DMS114 treated with DMSO at 0.1 percent for 48 hours (cell line): ENCODE data around the gene CCDC90B.
"Not testable (repeated sequence)": the region's sequence is repeated elsewhere in the genome, so short reads cannot be mapped to it uniquely, and the experiment has no call there.

ENCODE experiments used
- DNase-seq: peaks from one replicate; lab custom pipeline; 2025; ENCODE audit not compliant: unreplicated experiment; lab: John Stamatoyannopoulos, UW

The CCDC90B gene, protein sequence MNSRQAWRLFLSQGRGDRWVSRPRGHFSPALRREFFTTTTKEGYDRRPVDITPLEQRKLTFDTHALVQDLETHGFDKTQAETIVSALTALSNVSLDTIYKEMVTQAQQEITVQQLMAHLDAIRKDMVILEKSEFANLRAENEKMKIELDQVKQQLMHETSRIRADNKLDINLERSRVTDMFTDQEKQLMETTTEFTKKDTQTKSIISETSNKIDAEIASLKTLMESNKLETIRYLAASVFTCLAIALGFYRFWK

GRCh38 chr11:83285771-83286528 lies at the start of gene CCDC90B:
CCDC90B (minus strand) TSS chr11:83286367; CDS start chr11:83285972, 395 bp downstream.
- peak; percentile 90 for DNase-seq

DNA sequence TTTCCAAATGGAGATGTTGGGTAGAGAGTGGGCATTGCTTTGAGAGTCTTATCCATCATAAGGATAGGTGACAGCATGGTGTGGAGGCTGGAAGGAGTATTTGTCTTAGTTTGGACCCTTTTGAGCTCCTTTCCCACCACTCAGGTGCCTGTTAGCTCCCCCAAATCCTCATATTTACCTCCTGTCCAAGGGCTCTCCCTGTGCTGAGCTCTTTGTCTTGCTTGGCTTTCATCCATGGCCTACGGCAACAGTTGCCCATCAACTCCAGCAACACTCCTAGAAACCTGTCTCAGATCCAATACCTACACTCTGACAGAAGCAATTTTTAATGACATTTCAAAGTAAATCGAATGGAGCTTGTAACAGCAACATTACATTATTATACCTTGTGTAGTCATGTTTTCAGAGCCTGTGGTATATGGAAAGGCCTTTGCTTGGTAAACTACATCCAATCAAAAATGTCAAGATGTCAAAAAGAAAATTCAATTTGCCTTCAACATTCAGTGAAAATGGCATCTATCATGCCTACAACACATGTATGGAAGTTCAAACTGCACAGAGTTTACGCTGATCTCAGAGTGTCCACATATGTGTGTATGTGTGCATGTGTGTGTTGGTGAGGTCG lies 49.4 kb upstream of the CCDC90B start:
- no peak for DNase-seq

DNA sequence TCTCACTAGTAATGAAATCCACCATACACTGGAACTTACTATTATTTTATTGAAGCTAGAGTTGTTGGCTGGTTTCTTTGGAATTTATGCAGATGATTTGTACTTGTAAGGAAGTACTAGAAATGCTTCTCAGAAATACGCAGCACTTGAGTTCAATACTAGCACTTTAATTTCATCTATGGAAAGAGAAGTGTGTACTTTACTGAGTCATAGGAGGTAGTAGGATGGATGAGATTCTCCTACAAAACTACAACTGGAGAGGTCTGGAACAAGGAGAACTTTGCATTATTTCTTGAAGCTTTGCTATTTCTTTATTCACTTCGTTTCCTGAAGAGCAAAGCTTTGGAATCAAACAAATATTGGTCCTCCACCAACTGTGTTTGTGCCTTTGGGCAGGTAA lies 44.1 kb upstream of the CCDC90B start:
- no peak for DNase-seq

DNA sequence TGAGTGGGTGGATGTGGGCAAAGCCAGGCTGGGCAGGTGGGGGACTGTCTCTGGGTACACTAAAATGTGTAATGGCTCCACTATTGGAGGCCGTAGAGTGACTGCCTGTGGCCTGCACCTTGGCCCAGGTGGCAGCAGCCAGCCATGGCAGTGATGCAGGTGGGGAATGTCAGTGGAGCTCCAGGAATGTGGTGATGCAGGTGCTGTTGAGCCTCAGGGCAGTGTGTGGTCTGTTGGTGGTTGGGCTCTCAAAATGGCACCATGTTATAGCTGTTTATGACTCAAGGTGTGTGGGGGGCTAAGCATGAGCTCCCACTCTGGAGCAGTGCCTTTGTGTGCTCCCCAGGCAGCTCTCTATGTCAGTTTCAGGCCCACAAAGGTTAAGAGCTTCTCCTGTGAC lies 40.2 kb upstream of the CCDC90B start:
- DNase-seq = no peak

GRCh38 chr11:83319346-83319745 lies 33.2 kb upstream of the CCDC90B start:
- no peak for DNase-seq

- no peak for DNase-seq
Observed at GRCh38 chr11:83318931-83319330, 32.8 kb upstream of the CCDC90B start.

- no peak for DNase-seq
Observed at GRCh38 chr11:83317757-83318690, 31.9 kb upstream of the CCDC90B start.

GRCh38 chr11:83316897-83317268 lies 30.7 kb upstream of the CCDC90B start:
- not testable (repeated sequence) for DNase-seq

DNA sequence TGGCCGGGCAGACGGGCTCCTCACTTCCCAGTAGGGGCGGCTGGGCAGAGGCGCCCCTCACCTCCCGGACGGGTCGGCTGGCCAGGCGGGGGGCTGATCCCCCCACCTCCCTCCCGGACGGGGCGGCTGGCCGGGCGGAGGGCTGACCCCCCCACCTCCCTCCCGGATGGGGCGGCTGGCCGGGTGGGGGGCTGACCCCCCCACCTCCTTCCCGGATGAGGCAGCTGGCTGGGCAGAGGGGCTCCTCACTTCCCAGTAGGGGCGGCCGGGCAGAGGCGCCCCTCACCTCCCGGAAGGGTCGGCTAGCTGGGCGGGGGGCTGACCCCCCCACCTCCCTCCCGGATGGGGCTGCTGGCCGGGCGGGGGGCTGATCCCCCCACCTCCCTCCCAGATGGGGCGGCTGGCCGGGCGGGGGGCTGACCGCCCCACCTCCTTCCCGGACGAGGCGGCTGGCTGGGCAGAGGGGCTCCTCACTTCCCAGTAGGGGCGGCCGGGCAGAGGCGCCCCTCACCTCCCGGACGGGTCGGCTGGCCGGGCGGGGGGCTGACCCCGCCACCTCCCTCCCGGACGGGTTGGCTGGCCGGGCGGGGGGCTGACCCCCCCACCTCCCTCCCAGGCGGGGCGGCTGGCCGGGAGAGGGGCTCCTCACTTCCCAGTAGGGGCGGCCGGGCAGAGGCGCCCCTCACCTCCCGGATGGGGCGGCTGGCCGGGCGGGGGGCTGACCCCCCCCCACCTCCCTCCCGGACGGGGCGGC lies 30.2 kb upstream of the CCDC90B start:
- DNase-seq = not testable (repeated sequence)

DNA sequence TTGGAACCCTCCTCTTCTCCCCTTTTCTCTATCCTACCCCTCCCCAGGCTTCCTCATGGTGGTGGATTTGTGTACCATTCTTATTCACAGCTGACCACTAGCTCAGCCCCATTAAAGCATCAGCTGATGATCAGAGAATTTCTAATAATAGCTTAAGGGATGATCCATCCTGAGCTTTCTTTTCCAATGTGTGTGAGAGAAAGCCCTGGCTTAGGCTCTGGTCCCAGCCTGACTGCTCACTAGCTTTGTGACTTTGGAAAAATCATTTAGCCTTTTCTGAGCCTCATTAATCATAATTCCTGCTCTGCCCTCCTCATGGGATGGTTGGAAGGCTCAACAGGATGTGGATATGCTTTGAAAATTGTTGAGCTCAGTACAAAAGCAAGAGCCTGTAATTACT lies 26.3 kb upstream of the CCDC90B start:
- DNase-seq = no peak

DNA sequence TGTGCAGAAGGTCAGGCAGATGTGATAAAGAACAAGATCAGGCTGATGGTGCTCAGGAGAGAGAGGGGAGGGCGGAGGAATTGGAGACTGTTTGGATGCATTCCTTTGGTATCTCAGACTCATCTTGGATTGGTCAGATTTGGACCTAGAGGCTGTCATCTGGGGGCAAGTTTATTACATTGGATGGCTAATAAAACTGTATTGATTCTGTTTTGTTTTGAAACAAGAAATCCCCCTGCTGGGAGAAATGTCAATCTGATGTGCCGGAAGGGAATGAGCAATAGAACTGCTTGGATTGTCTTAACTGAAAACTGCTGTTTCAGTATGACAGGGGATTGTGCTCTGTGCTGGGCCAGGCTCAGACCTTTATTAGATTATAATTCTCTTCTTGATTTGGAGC lies 25.5 kb upstream of the CCDC90B start:
- DNase-seq = no peak

DNA sequence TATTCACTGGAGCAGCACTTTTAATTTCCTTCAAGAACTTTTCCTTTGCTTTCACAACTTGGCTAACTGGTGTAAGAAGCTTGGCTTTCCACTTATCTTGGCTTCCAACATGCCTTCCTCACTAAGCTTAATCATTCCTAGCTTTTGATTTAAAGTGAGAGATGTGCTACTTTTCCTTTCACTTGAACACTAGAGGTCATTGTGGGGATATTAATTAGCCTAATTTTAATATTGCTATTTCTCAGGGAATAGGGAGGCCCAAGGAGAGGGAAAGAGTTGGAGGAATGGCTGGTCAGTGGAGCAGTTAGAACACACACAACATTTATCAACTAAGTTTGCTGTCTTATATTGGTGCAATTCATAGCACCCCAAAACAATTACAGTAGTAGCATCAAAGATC lies 24.6 kb upstream of the CCDC90B start:
- no peak for DNase-seq

- DNase-seq = not testable (repeated sequence)
Observed at GRCh38 chr11:83308536-83308935, 22.4 kb upstream of the CCDC90B start.

GRCh38 chr11:83306200-83307080 lies 20.3 kb upstream of the CCDC90B start:
- DNase-seq = no peak

- DNase-seq = no peak
Observed at GRCh38 chr11:83303316-83303715, 17.1 kb upstream of the CCDC90B start.

- DNase-seq = no peak
Observed at GRCh38 chr11:83302151-83302550, 16.0 kb upstream of the CCDC90B start.

DNA sequence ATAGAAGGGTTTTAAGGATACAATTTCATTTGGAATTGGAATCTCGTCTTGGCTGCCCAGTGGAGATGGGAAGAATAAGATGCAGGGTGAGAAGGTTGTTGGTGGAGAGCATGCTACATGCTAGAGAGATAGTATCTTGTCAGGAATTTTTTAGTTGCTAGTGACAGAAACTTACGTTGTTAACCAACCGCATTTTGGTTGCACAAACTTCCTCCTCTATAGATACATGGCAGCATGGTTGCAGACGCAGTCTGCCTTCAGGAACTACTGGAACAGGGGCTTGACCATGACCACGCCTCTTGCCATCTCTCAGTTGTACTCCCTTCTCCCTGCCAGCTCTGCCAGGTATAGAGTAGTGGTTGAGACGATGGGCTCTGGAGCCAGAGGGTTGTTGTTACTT lies 13.5 kb upstream of the CCDC90B start:
- DNase-seq = no peak

DNA sequence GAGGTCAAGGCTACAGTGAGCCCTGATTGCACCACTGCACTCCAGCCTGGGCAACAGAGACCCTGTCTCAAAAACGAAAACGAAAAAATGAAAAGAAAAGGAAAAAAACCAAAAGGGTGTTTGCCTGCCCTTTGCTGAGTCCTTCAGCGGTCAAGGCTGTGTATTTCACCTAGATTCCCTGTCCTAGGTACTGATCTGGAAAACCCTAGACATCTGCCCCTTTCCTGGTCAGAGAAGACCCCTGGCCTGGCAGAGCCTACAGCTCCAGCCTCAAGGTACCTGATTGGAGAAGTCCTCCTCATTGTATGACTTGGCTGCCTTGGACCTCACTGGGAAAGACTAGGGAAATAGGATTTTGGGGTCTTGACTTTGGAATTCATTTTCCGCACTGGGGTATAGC lies 8.0 kb upstream of the CCDC90B start:
- DNase-seq = no peak

GRCh38 chr11:83293457-83293774 lies 7.2 kb upstream of the CCDC90B start:
- no peak for DNase-seq
